HEK293 (cell line): ENCODE data around the gene NLRP9.

ENCODE experiments used
- CTCF ChIA-PET: fragments of 350-600 bp; formaldehyde crosslinking; extraction: SDS; loops from one replicate; lab custom pipeline; 2021; ENCODE audit warnings: antibody characterized with exemption; lab: Yijun Ruan, JAX
- POLR2A ChIA-PET: fragments of 300-600 bp; formaldehyde crosslinking; extraction: SDS; loops from one replicate; lab custom pipeline; 2020; ENCODE audit warnings: antibody characterized with exemption, inconsistent platforms; lab: Yijun Ruan, JAX
- H3K27ac ChIP-seq: fragments of 200-500 bp; sonication (Bioruptor generic); 2 replicates; pipeline ENCODE4 v1.5.1; 2014; ENCODE audit warnings: low read depth, low read length, control low read depth, inconsistent platforms; ENCODE audit errors: extremely low read depth
- H3K36me3 ChIP-seq, 2 experiments: fragments of 200-500 bp in 1 of 2; sonication (Bioruptor generic) in 1 of 2; 1 replicate in 1 of 2; 2 replicates in 1 of 2; pipeline ENCODE4 v1.5.1; 2014 to 2017; ENCODE audit warnings: inconsistent platforms in 2 of 2, low read length in 2 of 2; ENCODE audit not compliant: control insufficient read depth in 2 of 2, insufficient read depth in 1 of 2
- H3K4me1 ChIP-seq: fragments of 200-500 bp; sonication (Bioruptor generic); 2 replicates; pipeline ENCODE4 v1.5.1; 2014; ENCODE audit warnings: mild to moderate bottlenecking, low read length, inconsistent platforms; ENCODE audit not compliant: control insufficient read depth, insufficient read depth
- H3K4me3 ChIP-seq: 2 replicates; pipeline ENCODE4 v1.5.1; 2011; ENCODE audit warnings: low read depth, mild to moderate bottlenecking, control low read depth, low read length, moderate library complexity
- H3K9me3 ChIP-seq: fragments of 200-500 bp; sonication (Bioruptor generic); 2 replicates; pipeline ENCODE4 v1.5.1; 2014; ENCODE audit warnings: low read depth, low read length, inconsistent platforms; ENCODE audit not compliant: control insufficient read depth, insufficient read depth
- GLIS2 ChIP-seq: fragments of 450-650 bp; formaldehyde crosslinking; IDR thresholded peaks from 2 replicates; pipeline ENCODE4 v1.5.1; 2016; ENCODE audit warnings: missing biosample characterization, missing genetic modification characterization
- HOXD13 ChIP-seq: sonication (generic); formaldehyde crosslinking; IDR thresholded peaks from 2 replicates; pipeline ENCODE4 v1.8.0; 2022; ENCODE audit warnings: missing genetic modification reagents, borderline replicate concordance
- KLF16 ChIP-seq: fragments of 450-650 bp; formaldehyde crosslinking; IDR thresholded peaks from 2 replicates; pipeline ENCODE4 v1.5.1; 2017; ENCODE audit warnings: missing biosample characterization, missing genetic modification characterization
- KLF9 ChIP-seq: fragments of 450-650 bp; formaldehyde crosslinking; IDR thresholded peaks from 2 replicates; pipeline ENCODE4 v1.5.1; 2016; ENCODE audit warnings: missing biosample characterization, missing genetic modification characterization, low read depth
- SP2 ChIP-seq: fragments of 450-650 bp; formaldehyde crosslinking; IDR thresholded peaks from 2 replicates; pipeline ENCODE4 v1.5.1; 2016; ENCODE audit warnings: missing biosample characterization, missing genetic modification characterization
- ZBTB17 ChIP-seq: fragments of 450-650 bp; formaldehyde crosslinking; IDR thresholded peaks from 2 replicates; pipeline ENCODE4 v1.5.1; 2016; ENCODE audit warnings: missing biosample characterization, missing genetic modification characterization
- ZNF138 ChIP-seq: fragments of 450-650 bp; formaldehyde crosslinking; IDR thresholded peaks from 2 replicates; pipeline ENCODE4 v1.5.1; 2016; ENCODE audit warnings: missing biosample characterization, missing genetic modification characterization, borderline replicate concordance
- ZNF214 ChIP-seq: fragments of 450-650 bp; formaldehyde crosslinking; IDR thresholded peaks from 2 replicates; pipeline ENCODE4 v1.5.1; 2017; ENCODE audit warnings: missing biosample characterization, mild to moderate bottlenecking, missing genetic modification characterization, borderline replicate concordance
- ZNF23 ChIP-seq: fragments of 450-650 bp; formaldehyde crosslinking; IDR thresholded peaks from 2 replicates; pipeline ENCODE4 v1.5.1; 2016; ENCODE audit warnings: missing biosample characterization, missing genetic modification characterization, borderline replicate concordance
- ZNF416 ChIP-seq: fragments of 450-650 bp; formaldehyde crosslinking; IDR thresholded peaks from 2 replicates; pipeline ENCODE4 v1.5.1; 2016; ENCODE audit warnings: missing biosample characterization, missing genetic modification characterization
- ZNF473 ChIP-seq: fragments of 450-650 bp; formaldehyde crosslinking; IDR thresholded peaks from 2 replicates; pipeline ENCODE4 v1.5.1; 2017; ENCODE audit warnings: missing biosample characterization, missing genetic modification characterization
- ZNF48 ChIP-seq: fragments of 450-650 bp; formaldehyde crosslinking; IDR thresholded peaks from 2 replicates; pipeline ENCODE4 v1.5.1; 2016; ENCODE audit warnings: missing biosample characterization, missing genetic modification characterization
- ZNF530 ChIP-seq: fragments of 450-650 bp; formaldehyde crosslinking; IDR thresholded peaks from 2 replicates; pipeline ENCODE4 v1.5.1; 2016; ENCODE audit warnings: low read depth, missing biosample characterization, missing genetic modification characterization
- ZNF677 ChIP-seq: fragments of 450-650 bp; IDR thresholded peaks from 2 replicates; pipeline ENCODE4 v1.5.0; 2018; ENCODE audit warnings: missing biosample characterization, mild to moderate bottlenecking, missing genetic modification characterization, moderate library complexity
- ZNF76 ChIP-seq: fragments of 450-650 bp; formaldehyde crosslinking; IDR thresholded peaks from 2 replicates; pipeline ENCODE4; 2016; ENCODE audit warnings: low read depth, missing biosample characterization, missing genetic modification characterization, borderline replicate concordance
- TF ChIP-seq, protein P1 (sequence below): fragments of 450-650 bp; formaldehyde crosslinking; IDR thresholded peaks from 2 replicates; pipeline ENCODE4 v1.5.1; 2016; ENCODE audit warnings: missing biosample characterization, missing genetic modification characterization
- TF ChIP-seq, protein P2 (sequence below): fragments of 450-650 bp; formaldehyde crosslinking; IDR thresholded peaks from 2 replicates; pipeline ENCODE4 v1.5.1; 2016; ENCODE audit warnings: missing biosample characterization, missing genetic modification characterization
- TF ChIP-seq, protein P3 (sequence below): fragments of 450-650 bp; formaldehyde crosslinking; IDR thresholded peaks from 2 replicates; pipeline ENCODE4 v1.5.1; 2016; ENCODE audit warnings: missing biosample characterization, missing genetic modification characterization

The NLRP9 gene

GRCh38 chr19:55692681-55693081 lies 45.5 kb downstream of the NLRP9 start (continued):
- TF ChIP-seq, protein P1, sequence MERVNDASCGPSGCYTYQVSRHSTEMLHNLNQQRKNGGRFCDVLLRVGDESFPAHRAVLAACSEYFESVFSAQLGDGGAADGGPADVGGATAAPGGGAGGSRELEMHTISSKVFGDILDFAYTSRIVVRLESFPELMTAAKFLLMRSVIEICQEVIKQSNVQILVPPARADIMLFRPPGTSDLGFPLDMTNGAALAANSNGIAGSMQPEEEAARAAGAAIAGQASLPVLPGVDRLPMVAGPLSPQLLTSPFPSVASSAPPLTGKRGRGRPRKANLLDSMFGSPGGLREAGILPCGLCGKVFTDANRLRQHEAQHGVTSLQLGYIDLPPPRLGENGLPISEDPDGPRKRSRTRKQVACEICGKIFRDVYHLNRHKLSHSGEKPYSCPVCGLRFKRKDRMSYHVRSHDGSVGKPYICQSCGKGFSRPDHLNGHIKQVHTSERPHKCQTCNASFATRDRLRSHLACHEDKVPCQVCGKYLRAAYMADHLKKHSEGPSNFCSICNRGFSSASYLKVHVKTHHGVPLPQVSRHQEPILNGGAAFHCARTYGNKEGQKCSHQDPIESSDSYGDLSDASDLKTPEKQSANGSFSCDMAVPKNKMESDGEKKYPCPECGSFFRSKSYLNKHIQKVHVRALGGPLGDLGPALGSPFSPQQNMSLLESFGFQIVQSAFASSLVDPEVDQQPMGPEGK = no peak

DNA sequence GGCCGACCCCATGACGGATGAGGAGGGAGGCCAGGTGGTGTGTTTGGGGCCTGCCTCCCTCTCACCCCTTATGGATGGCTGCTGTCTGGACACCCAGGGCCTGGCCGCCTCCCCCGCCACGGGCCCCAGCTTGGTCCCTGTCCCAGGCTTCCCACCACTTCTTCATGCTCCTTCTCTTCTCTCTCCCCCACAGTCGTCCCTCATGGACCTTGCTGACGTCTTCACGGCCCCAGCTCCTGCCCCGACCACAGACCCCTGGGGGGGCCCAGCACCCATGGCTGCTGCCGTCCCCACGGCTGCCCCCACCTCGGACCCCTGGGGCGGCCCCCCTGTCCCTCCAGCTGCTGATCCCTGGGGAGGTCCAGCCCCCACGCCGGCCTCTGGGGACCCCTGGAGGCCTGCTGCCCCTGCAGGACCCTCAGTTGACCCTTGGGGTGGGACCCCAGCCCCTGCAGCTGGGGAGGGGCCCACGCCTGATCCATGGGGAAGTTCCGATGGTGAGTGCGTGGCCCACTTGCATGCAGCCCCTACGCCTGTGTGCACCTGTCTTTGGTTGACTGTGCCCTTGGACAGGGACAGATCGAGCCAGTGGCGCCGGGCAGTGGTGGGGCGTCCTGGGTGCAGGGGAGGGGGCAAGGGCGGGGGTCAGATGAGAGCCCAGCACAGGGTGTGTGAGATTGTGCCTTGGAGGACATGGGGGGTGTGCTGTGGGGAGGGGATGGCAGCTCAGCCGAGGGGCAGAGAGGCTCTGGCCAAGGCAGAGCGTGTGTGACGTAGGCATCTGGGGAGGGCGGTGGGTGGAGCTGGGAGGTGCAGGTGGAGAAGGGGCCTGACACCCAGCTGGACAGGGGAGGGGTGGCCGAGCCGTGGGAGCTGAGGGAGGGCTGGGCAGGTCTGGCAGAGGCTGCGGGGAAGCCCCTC lies 46.4 kb downstream of the NLRP9 start:
- TF ChIP-seq, protein P2, sequence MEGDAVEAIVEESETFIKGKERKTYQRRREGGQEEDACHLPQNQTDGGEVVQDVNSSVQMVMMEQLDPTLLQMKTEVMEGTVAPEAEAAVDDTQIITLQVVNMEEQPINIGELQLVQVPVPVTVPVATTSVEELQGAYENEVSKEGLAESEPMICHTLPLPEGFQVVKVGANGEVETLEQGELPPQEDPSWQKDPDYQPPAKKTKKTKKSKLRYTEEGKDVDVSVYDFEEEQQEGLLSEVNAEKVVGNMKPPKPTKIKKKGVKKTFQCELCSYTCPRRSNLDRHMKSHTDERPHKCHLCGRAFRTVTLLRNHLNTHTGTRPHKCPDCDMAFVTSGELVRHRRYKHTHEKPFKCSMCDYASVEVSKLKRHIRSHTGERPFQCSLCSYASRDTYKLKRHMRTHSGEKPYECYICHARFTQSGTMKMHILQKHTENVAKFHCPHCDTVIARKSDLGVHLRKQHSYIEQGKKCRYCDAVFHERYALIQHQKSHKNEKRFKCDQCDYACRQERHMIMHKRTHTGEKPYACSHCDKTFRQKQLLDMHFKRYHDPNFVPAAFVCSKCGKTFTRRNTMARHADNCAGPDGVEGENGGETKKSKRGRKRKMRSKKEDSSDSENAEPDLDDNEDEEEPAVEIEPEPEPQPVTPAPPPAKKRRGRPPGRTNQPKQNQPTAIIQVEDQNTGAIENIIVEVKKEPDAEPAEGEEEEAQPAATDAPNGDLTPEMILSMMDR (tag by site-specific recombination) = no peak
- 0 out of 2 replicates have a peak, but pooled peaks have one; percentile 5 for TF ChIP-seq GLIS2 (tag by site-specific recombination)
- TF ChIP-seq, all 188 proteins: peak for 1
- H3K9me3 ChIP-seq = no peaks in the 10 kb centered on the region
- no peaks in the 10 kb centered on the region for H3K4me1 ChIP-seq
- H3K4me3 ChIP-seq = no peak overlapping the region
- ChIA-PET POLR2A (interaction anchor here (0.7 to 1.1 kb wide), 2 partner anchors 11 to 38 kb away, joined by 3 read pairs; no protein-coding TSS in a partner anchor), CTCF (no interaction called here)
- peaks cover 5 to 94% of the 10 kb centered on the region in 2 experiments for H3K36me3 ChIP-seq
- H3K27ac ChIP-seq = no peak overlapping the region

GRCh38 chr19:55690769-55691545 lies 47.2 kb downstream of the NLRP9 start:
- ChIA-PET POLR2A (interaction anchor here (0.7 to 1.1 kb wide), 2 partner anchors 12 to 37 kb away, joined by 3 read pairs; no protein-coding TSS in a partner anchor), CTCF (no interaction called here)
- Histone ChIP-seq H3K4me3 (no peak overlapping the region), H3K36me3 (peaks cover 9 to 94% of the 10 kb centered on the region in 2 experiments), H3K4me1 (no peaks in the 10 kb centered on the region), H3K27ac (no peak overlapping the region), H3K9me3 (no peaks in the 10 kb centered on the region)
- no peak for TF ChIP-seq ZNF138
- TF ChIP-seq ZNF48 (tag by site-specific recombination) = no peak
- no peak for TF ChIP-seq KLF16 (tag by site-specific recombination)
- no peak for TF ChIP-seq ZNF23 (tag by site-specific recombination)
- no peak for TF ChIP-seq ZNF214
- TF ChIP-seq ZNF473 = no peak
- no peak for TF ChIP-seq ZNF76
- no peak for TF ChIP-seq ZNF530 (tag by site-specific recombination)
- no peak for TF ChIP-seq ZNF416 (tag by site-specific recombination)
- no peak for TF ChIP-seq HOXD13 (CRISPR knock-in tag)
- TF ChIP-seq, protein P3, sequence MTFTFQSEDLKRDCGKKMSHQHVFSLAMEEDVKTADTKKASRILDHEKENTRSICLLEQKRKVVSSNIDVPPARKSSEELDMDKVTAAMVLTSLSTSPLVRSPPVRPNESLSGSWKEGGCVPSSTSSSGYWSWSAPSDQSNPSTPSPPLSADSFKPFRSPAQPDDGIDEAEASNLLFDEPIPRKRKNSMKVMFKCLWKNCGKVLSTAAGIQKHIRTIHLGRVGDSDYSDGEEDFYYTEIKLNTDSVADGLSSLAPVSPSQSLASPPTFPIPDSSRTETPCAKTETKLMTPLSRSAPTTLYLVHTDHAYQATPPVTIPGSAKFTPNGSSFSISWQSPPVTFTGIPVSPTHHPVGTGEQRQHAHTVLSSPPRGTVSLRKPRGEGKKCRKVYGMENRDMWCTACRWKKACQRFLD (tag by site-specific recombination) = no peak
- no peak for TF ChIP-seq SP2 (tag by site-specific recombination)
- no peak for TF ChIP-seq ZNF677 (tag by site-specific recombination)
- no peak for TF ChIP-seq KLF9 (tag by site-specific recombination)
- no peak for TF ChIP-seq ZBTB17 (tag by site-specific recombination)
